Measurements from ENCODE around the gene RAPSN.

DNA sequence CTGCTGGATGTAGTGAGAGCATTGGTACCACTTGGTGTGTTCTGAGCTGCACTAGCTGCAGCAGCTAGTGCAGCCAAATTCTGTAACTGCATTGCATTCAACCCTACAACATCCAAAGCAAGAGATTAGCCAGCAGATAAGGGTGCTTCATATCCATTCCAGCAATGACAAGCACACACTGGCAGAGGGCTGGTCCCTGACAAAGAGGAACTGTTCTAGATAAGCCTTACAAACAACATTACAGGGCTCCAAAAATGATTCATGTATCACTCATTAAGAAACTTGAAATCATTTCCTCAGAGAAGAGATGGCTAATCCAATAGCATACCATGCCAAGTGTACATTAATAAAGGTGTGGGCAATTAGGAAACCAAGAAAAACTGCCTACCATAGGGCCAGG is 28.4 kb upstream of the RAPSN start:
- TF ChIP-seq, protein P1, sequence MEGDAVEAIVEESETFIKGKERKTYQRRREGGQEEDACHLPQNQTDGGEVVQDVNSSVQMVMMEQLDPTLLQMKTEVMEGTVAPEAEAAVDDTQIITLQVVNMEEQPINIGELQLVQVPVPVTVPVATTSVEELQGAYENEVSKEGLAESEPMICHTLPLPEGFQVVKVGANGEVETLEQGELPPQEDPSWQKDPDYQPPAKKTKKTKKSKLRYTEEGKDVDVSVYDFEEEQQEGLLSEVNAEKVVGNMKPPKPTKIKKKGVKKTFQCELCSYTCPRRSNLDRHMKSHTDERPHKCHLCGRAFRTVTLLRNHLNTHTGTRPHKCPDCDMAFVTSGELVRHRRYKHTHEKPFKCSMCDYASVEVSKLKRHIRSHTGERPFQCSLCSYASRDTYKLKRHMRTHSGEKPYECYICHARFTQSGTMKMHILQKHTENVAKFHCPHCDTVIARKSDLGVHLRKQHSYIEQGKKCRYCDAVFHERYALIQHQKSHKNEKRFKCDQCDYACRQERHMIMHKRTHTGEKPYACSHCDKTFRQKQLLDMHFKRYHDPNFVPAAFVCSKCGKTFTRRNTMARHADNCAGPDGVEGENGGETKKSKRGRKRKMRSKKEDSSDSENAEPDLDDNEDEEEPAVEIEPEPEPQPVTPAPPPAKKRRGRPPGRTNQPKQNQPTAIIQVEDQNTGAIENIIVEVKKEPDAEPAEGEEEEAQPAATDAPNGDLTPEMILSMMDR (conservative IDR thresholded peaks at IDR 0.05 in 1 of 2, IDR thresholded peaks at IDR 0.05 in 1 of 2; ENCODE audit: low read depth in 1 of 2, low read length in 2 of 2): no peak
- no peak for TF ChIP-seq EZH2 (IDR thresholded peaks at IDR 0.05; ENCODE audit: low read length, missing control alignments)

Measured in fibroblast of lung (primary cell).